Suprapubic skin (tissue), 4 donors: ENCODE data around the gene INSR. TPM values are rescaled to one million over a fixed set of nuclear protein-coding genes. Genes with fewer than 3 reads are reported as not detected.

Experiments used
- DNase-seq, 2 donors: peaks; one replicate each; pipeline ENCODE4 v3.0.0-alpha.2; 2019; ENCODE audit warnings: low spot score in 2 of 2
- H3K27ac ChIP-seq: fragments of 200-600 bp; sonication (generic); one replicate; pipeline ENCODE4 v1.5.1; 2019
- H3K27me3 ChIP-seq: fragments of 200-600 bp; sonication (generic); one replicate; pipeline ENCODE4 v1.5.1; 2019
- H3K36me3 ChIP-seq: fragments of 200-600 bp; sonication (generic); one replicate; pipeline ENCODE4 v1.5.1; 2019
- H3K4me1 ChIP-seq: fragments of 200-600 bp; sonication (generic); one replicate; pipeline ENCODE4 v1.5.1; 2019
- H3K4me3 ChIP-seq: fragments of 200-600 bp; sonication (generic); one replicate; pipeline ENCODE4 v1.5.1; 2019; ENCODE audit warnings: mild to moderate bottlenecking
- H3K9me3 ChIP-seq: fragments of 200-600 bp; sonication (generic); one replicate; pipeline ENCODE4 v1.5.1; 2019
- CTCF ChIP-seq, 2 donors: fragments of 200-600 bp in 1 of 2; fragments of 450-650 bp in 1 of 2; sonication (generic) in 1 of 2; IDR thresholded peaks; one replicate each; pipeline ENCODE4 v1.5.1; 2016 to 2019; ENCODE audit warnings: antibody characterized with exemption in 2 of 2, mild to moderate bottlenecking in 1 of 2, moderate library complexity in 1 of 2
- EP300 ChIP-seq: sonication (generic); formaldehyde crosslinking; IDR thresholded peaks from one replicate; pipeline ENCODE4 v1.6.1; 2017; ENCODE audit warnings: antibody characterized with exemption
- POLR2A ChIP-seq, 2 donors: fragments of 450-650 bp; IDR thresholded peaks; one replicate each; pipeline ENCODE4 v1.6.1; 2017; ENCODE audit warnings: antibody characterized with exemption in 2 of 2, mild to moderate bottlenecking in 2 of 2, moderate library complexity in 2 of 2
- POLR2AphosphoS5 ChIP-seq, 3 donors: sonication (generic); formaldehyde crosslinking; IDR thresholded peaks; one replicate each; pipeline ENCODE4 v1.6.1; 2017; ENCODE audit warnings: antibody characterized with exemption in 3 of 3
- WGBS: methylation state at CpG from one replicate; pipeline ENCODE4 v1.1.5; 2018; 5-methylcytosine and 5-hydroxymethylcytosine counted together
- total RNA-seq, 4 donors: library from RNA; depleted of rRNA; stranded (reverse); fragments of >200 nt; gene quantifications; one replicate each; pipeline ENCODE4 v1.1.0, GENCODE V29; 2016

Gene INSR
- total RNA-seq, 4 donors from 2014 or later = 51.5 to 173 (median 77.8) TPM

- H3K27me3 ChIP-seq = no peaks in the 10 kb centered on the region
- peaks cover 20% of the 10 kb centered on the region for H3K9me3 ChIP-seq
- no peak overlapping the region for H3K4me3 ChIP-seq
- 100% methylated on average over 3 of the region's 3 CpGs for WGBS
- no peak for DNase-seq
- TF ChIP-seq CTCF (IDR thresholded peaks at IDR 0.05) (no peak), POLR2AphosphoS5 (IDR thresholded peaks at IDR 0.05) (no peak), POLR2A (IDR thresholded peaks at IDR 0.05) (no peak), EP300 (no peak)
- H3K4me1 ChIP-seq = peaks cover 7% of the 10 kb centered on the region
- H3K27ac ChIP-seq = no peak overlapping the region
- H3K36me3 ChIP-seq = no peaks in the 10 kb centered on the region
These were observed 196.1 kb downstream of the INSR start for GRCh38 chr19:7098096-7098495.

- Histone ChIP-seq H3K4me3 (no peak overlapping the region), H3K27me3 (no peaks in the 10 kb centered on the region), H3K9me3 (peaks cover 67% of the 10 kb centered on the region), H3K36me3 (peaks cover 17% of the 10 kb centered on the region), H3K27ac (no peak overlapping the region), H3K4me1 (no peaks in the 10 kb centered on the region)
- 87% methylated on average over 6 of the region's 6 CpGs for WGBS
- TF ChIP-seq POLR2A (IDR thresholded peaks at IDR 0.05) (no peak), CTCF (IDR thresholded peaks at IDR 0.05) (no peak), POLR2AphosphoS5 (IDR thresholded peaks at IDR 0.05) (no peak), EP300 (no peak)
- DNase-seq = no peak
These were observed 205.2 kb downstream of the INSR start for GRCh38 chr19:7088999-7089398.

- Histone ChIP-seq H3K4me1 (no peaks in the 10 kb centered on the region), H3K27me3 (no peaks in the 10 kb centered on the region), H3K36me3 (peaks cover 69% of the 10 kb centered on the region), H3K27ac (no peak overlapping the region), H3K9me3 (peaks cover 85% of the 10 kb centered on the region), H3K4me3 (no peak overlapping the region)
- no peak for DNase-seq
- TF ChIP-seq POLR2AphosphoS5 (IDR thresholded peaks at IDR 0.05) (no peak), CTCF (IDR thresholded peaks at IDR 0.05) (no peak), EP300 (no peak)
- WGBS = 98% methylated on average over 15 of the region's 15 CpGs
These were observed 210.9 kb downstream of the INSR start for GRCh38 chr19:7083076-7083956.

GRCh38 chr19:7078008-7078407 lies 216.2 kb downstream of the INSR start:
- 96% methylated on average over 2 of the region's 2 CpGs for WGBS
- H3K4me1 ChIP-seq = no peaks in the 10 kb centered on the region
- no peak overlapping the region for H3K27ac ChIP-seq
- no peak overlapping the region for H3K4me3 ChIP-seq
- no peaks in the 10 kb centered on the region for H3K27me3 ChIP-seq
- TF ChIP-seq EP300 (no peak), POLR2A (IDR thresholded peaks at IDR 0.05) (no peak), POLR2AphosphoS5 (IDR thresholded peaks at IDR 0.05) (no peak), CTCF (IDR thresholded peaks at IDR 0.05) (no peak)
- H3K36me3 ChIP-seq = peaks cover 100% of the 10 kb centered on the region
- H3K9me3 ChIP-seq = peaks cover 62% of the 10 kb centered on the region
- DNase-seq = no peak

- DNase-seq = no peak
- peaks cover 97% of the 10 kb centered on the region for H3K36me3 ChIP-seq
These were observed 218.1 kb downstream of the INSR start for GRCh38 chr19:7076151-7076550.

More at GRCh38 chr19:7076151-7076550, 218.1 kb downstream of the INSR start:
- no peak overlapping the region for H3K27ac ChIP-seq
- no peak overlapping the region for H3K4me3 ChIP-seq
- WGBS = 95% methylated on average over 6 of the region's 6 CpGs
- no peak for TF ChIP-seq POLR2AphosphoS5 (IDR thresholded peaks at IDR 0.05)
- TF ChIP-seq CTCF (IDR thresholded peaks at IDR 0.05) = no peak
- TF ChIP-seq POLR2A (IDR thresholded peaks at IDR 0.05) = no peak
- no peak for TF ChIP-seq EP300
- peaks cover 45% of the 10 kb centered on the region for H3K9me3 ChIP-seq
- H3K27me3 ChIP-seq = no peaks in the 10 kb centered on the region
- H3K4me1 ChIP-seq = no peaks in the 10 kb centered on the region
